GM21515 (cell line): ENCODE data around the gene EIF6.
A peak's percentile ranks its signal among the peaks of the same experiment; 100 is the strongest.

Experiments
- ATAC-seq: cut with Tn5 transposase; IDR thresholded peaks from one replicate; pipeline ENCODE4 v1.9.1; 2021; ENCODE audit not compliant: unreplicated experiment

The EIF6 gene

GRCh38 chr20:35281506-35282101 is 3.0 kb downstream of the EIF6 start:
- ATAC-seq = no peak

- ATAC-seq = no peak
These were observed 4.0 kb downstream of the EIF6 start for GRCh38 chr20:35280523-35280922.

GRCh38 chr20:35279533-35280174 is 4.9 kb downstream of the EIF6 start:
- ATAC-seq = no peak

GRCh38 chr20:35279040-35279439 is 5.5 kb downstream of the EIF6 start:
- ATAC-seq = no peak

GRCh38 chr20:35277531-35278395 is 6.8 kb downstream of the EIF6 start, which contains the start of gene MMP24OS:
TSS of gene MMP24OS (minus strand) at chr20:35278122. CDS start at chr20:35277929, 193 bp downstream.
- peak; percentile 75 for ATAC-seq

GRCh38 chr20:35277127-35277526 is 7.4 kb downstream of the EIF6 start:
- ATAC-seq = peak; percentile 21

- ATAC-seq = no peak
These were observed 8.2 kb downstream of the EIF6 start for GRCh38 chr20:35276408-35276807.

GRCh38 chr20:35275741-35276251 is 8.8 kb downstream of the EIF6 start:
- ATAC-seq = no peak

GRCh38 chr20:35274172-35275092 is 10.1 kb downstream of the EIF6 start:
- no peak for ATAC-seq

GRCh38 chr20:35273449-35274171 is 11.0 kb downstream of the EIF6 start:
- ATAC-seq = no peak

GRCh38 chr20:35271904-35272303 is 12.7 kb downstream of the EIF6 start:
- no peak for ATAC-seq

- ATAC-seq = no peak
These were observed 13.3 kb downstream of the EIF6 start for GRCh38 chr20:35271073-35271882.

- no peak for ATAC-seq
These were observed 14.3 kb downstream of the EIF6 start for GRCh38 chr20:35270021-35270902.

- no peak for ATAC-seq
These were observed 15.4 kb downstream of the EIF6 start for GRCh38 chr20:35269055-35269781.

- ATAC-seq = no peak
These were observed 17.5 kb downstream of the EIF6 start for GRCh38 chr20:35267092-35267491.

- no peak for ATAC-seq
These were observed 19.8 kb downstream of the EIF6 start for GRCh38 chr20:35264755-35265154.

GRCh38 chr20:35263532-35264341 is 20.8 kb downstream of the EIF6 start:
- no peak for ATAC-seq
